Kidney epithelial cell (primary cell): ENCODE measurements around the gene F2. TPM values are rescaled to one million over a fixed set of nuclear protein-coding genes. Genes with fewer than 3 reads are reported as not detected.

ENCODE experiments used
- DNase-seq: peaks from one replicate; pipeline ENCODE4 v3.0.0-alpha.2; 2010; ENCODE audit warnings: low read depth
- H3K27me3 ChIP-seq: 2 replicates; pipeline ENCODE4 v1.6.0; 2011; ENCODE audit warnings: low read length; ENCODE audit not compliant: control insufficient read depth, insufficient read depth
- H3K36me3 ChIP-seq: 2 replicates; pipeline ENCODE4 v1.5.1; 2011; ENCODE audit warnings: low read length; ENCODE audit not compliant: control insufficient read depth, insufficient read depth
- H3K4me3 ChIP-seq: 2 replicates; pipeline ENCODE4 v1.5.1; 2011; ENCODE audit warnings: low read depth, mild to moderate bottlenecking, control low read depth, low read length
- total RNA-seq: library from RNA; depleted of rRNA; stranded (reverse); fragments of >200 nt; gene quantifications from 2 replicates; pipeline ENCODE4 v1.2.3, GENCODE V29; 2015
- TF ChIP-seq, protein P1 (sequence below): IDR thresholded peaks from 2 replicates; pipeline ENCODE4 v1.5.1; 2011; ENCODE audit warnings: mild to moderate bottlenecking, moderate library complexity, low read length, control low read depth, inconsistent platforms; ENCODE audit not compliant: insufficient read depth, poor library complexity, severe bottlenecking

Gene F2
- total RNA-seq, 1 donor from 2014 or later: not detected

DNA sequence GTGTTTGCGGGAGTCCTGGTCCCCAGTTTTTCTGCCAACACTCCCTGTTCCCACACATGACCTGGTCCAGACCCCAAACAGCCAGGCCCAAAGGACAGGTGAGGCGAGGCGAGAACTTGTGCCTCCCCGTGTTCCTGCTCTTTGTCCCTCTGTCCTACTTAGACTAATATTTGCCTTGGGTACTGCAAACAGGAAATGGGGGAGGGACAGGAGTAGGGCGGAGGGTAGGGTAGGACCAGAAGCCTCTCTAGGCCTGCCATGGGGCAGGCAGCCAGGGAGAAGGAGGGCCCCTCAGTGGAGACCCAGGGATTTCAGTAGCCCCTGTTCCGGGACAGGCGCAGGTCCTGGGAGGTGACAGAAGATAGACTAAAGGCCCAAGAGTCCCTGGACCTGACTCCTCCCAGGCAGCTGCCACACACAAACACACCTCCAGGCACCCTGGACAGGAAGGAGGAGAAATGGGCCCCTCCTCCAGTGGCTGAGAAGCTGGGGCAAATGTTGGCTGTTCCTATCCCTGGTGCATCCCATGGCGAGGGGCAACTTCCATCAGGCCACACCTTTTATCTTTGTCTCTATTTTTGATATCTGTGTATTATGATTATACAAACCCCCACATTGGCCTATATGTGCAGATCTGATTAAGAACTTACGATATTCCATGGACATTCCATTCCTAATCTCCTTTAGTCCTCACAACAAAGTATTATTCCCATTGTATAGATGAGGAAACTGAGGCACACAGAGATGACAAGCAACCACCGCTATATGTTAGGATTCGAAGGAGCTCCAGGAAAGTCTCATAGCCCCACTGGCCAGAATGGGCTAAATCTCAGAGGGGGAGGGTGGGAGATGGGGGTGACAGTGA is 626 bp upstream of the F2 start:
- H3K36me3 ChIP-seq: no peaks in the 10 kb centered on the region
- no peak overlapping the region for H3K4me3 ChIP-seq
- no peaks in the 10 kb centered on the region for H3K27me3 ChIP-seq
- no peak for DNase-seq
- TF ChIP-seq, protein P1, sequence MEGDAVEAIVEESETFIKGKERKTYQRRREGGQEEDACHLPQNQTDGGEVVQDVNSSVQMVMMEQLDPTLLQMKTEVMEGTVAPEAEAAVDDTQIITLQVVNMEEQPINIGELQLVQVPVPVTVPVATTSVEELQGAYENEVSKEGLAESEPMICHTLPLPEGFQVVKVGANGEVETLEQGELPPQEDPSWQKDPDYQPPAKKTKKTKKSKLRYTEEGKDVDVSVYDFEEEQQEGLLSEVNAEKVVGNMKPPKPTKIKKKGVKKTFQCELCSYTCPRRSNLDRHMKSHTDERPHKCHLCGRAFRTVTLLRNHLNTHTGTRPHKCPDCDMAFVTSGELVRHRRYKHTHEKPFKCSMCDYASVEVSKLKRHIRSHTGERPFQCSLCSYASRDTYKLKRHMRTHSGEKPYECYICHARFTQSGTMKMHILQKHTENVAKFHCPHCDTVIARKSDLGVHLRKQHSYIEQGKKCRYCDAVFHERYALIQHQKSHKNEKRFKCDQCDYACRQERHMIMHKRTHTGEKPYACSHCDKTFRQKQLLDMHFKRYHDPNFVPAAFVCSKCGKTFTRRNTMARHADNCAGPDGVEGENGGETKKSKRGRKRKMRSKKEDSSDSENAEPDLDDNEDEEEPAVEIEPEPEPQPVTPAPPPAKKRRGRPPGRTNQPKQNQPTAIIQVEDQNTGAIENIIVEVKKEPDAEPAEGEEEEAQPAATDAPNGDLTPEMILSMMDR: no peak

GRCh38 chr11:46719543-46720218 is 668 bp downstream of the F2 start:
- Histone ChIP-seq H3K4me3 (no peak overlapping the region), H3K36me3 (no peaks in the 10 kb centered on the region), H3K27me3 (no peaks in the 10 kb centered on the region)
- no peak for DNase-seq
- TF ChIP-seq, protein P1: no peak

DNA sequence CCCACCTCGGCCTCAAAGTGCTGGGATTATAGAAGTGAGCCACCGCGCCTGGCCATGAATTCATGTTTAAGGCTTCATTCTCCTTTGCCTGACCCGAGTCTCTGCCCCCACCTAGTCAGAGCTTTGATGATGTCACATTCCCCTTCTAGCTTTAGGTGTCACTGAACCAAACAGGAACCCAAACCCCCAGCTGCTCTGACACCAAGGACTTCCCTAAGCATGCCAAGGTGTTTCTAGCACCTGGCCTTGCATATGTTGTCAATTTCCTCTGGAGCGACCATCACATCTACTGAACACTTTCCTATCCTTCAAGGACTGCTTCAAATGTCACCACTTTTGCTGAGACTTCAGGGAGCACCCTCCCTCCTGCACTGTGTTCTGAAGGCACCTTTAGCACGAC is 2.3 kb downstream of the F2 start:
- TF ChIP-seq, protein P1: no peak
- H3K36me3 ChIP-seq: no peaks in the 10 kb centered on the region
- DNase-seq: no peak
- no peaks in the 10 kb centered on the region for H3K27me3 ChIP-seq
- no peak overlapping the region for H3K4me3 ChIP-seq

- no peak for DNase-seq
- TF ChIP-seq, protein P1: no peak
- no peaks in the 10 kb centered on the region for H3K36me3 ChIP-seq
- no peaks in the 10 kb centered on the region for H3K27me3 ChIP-seq
- H3K4me3 ChIP-seq: no peak overlapping the region
Measured at GRCh38 chr11:46722566-46723358, 3.7 kb downstream of the F2 start.

- no peaks in the 10 kb centered on the region for H3K36me3 ChIP-seq
- DNase-seq: no peak
- H3K27me3 ChIP-seq: no peaks in the 10 kb centered on the region
- TF ChIP-seq, protein P1: no peak
- no peak overlapping the region for H3K4me3 ChIP-seq
Measured at GRCh38 chr11:46723359-46723680, 4.3 kb downstream of the F2 start.
